CD4-positive, CD25-positive, alpha-beta regulatory T cell (primary cell): ENCODE measurements around the gene ATP1B2. TPM values are rescaled to one million over a fixed set of nuclear protein-coding genes. Genes with fewer than 3 reads are reported as not detected.
A peak's percentile ranks its signal among the peaks of the same experiment; 100 is the strongest.

ENCODE experiments used
- ATAC-seq, 2 donors: fragments of 150-1000 bp; cut with Tn5 transposase; one replicate each; pipeline ENCODE4 v1.10.0; 2021; ENCODE audit warnings: low read depth in 2 of 2, moderate number of reproducible peaks in 2 of 2, moderate library complexity in 1 of 2
- DNase-seq, 3 donors: peaks; one replicate each; pipeline versions ENCODE4 v3.0.0 to v3.0.0-alpha.2; 2012 to 2022; ENCODE audit warnings: mixed read lengths in 1 of 3
- H3K27ac ChIP-seq: one replicate; pipeline ENCODE4 v1.7.0; 2013; ENCODE audit warnings: mild to moderate bottlenecking, low read length; ENCODE audit not compliant: insufficient read depth, poor library complexity, severe bottlenecking
- H3K27me3 ChIP-seq: one replicate; pipeline ENCODE4 v1.7.0; 2013; ENCODE audit warnings: low read length; ENCODE audit not compliant: control insufficient read depth, insufficient read depth
- H3K36me3 ChIP-seq: one replicate; pipeline ENCODE4 v1.7.0; 2013; ENCODE audit warnings: mild to moderate bottlenecking, low read length, moderate library complexity; ENCODE audit not compliant: control insufficient read depth, insufficient read depth
- H3K4me1 ChIP-seq: 2 replicates; pipeline ENCODE4 v1.7.0; 2013; ENCODE audit warnings: mild to moderate bottlenecking, low read length; ENCODE audit not compliant: insufficient read depth, control insufficient read depth, poor library complexity, severe bottlenecking
- H3K4me3 ChIP-seq: one replicate; pipeline ENCODE4 v1.7.0; 2013; ENCODE audit warnings: low read depth, mild to moderate bottlenecking, low read length, moderate library complexity
- H3K9me3 ChIP-seq, 2 experiments: 1 replicate in 1 of 2; 2 replicates in 1 of 2; pipeline ENCODE4 v1.7.0; 2013; ENCODE audit warnings: low read length in 2 of 2, mild to moderate bottlenecking in 1 of 2, moderate library complexity in 1 of 2; ENCODE audit not compliant: control insufficient read depth in 2 of 2
- H3K27ac Mint-ChIP-seq, 3 donors: one replicate each; pipeline ENCODE4 v1.8.0; 2020 to 2022; ENCODE audit warnings: mild to moderate bottlenecking in 3 of 3, mixed read lengths in 3 of 3, moderate library complexity in 2 of 3
- H3K27me3 Mint-ChIP-seq: one replicate; pipeline ENCODE4 v1.8.0; 2022; ENCODE audit warnings: mild to moderate bottlenecking, mixed read lengths
- H3K36me3 Mint-ChIP-seq: one replicate; pipeline ENCODE4 v1.8.0; 2020; ENCODE audit warnings: mixed read lengths
- H3K4me1 Mint-ChIP-seq, 4 donors: one replicate each; pipeline ENCODE4 v1.8.0; 2020 to 2022; ENCODE audit warnings: mixed read lengths in 4 of 4, mild to moderate bottlenecking in 1 of 4
- H3K4me3 Mint-ChIP-seq, 4 donors: one replicate each; pipeline ENCODE4 v1.8.0; 2020 to 2022; ENCODE audit warnings: mild to moderate bottlenecking in 4 of 4, mixed read lengths in 4 of 4, moderate library complexity in 3 of 4
- H3K9me3 Mint-ChIP-seq, 7 donors: one replicate each; pipeline ENCODE4 v1.8.0; 2020 to 2022; ENCODE audit warnings: mixed read lengths in 7 of 7, mild to moderate bottlenecking in 3 of 7, moderate library complexity in 2 of 7
- polyA plus RNA-seq, 4 donors: library from polyadenylated mRNA; unstranded; fragments of 300-500 nt; fragmentation: Illumina TruSeq; gene quantifications; one replicate each; pipeline ENCODE4 v1.2.3, GENCODE V29; 2021
- total RNA-seq: library from RNA; stranded (reverse); gene quantifications from one replicate; pipeline ENCODE4 v1.2.3, GENCODE V29; 2022

ATP1B2 gene
- total and polyA plus RNA-seq, 5 donors from 2014 or later: not detected

GRCh38 chr17:7652388-7653356 is 1.9 kb downstream of the ATP1B2 start:
- Histone ChIP-seq H3K4me3 (no peak overlapping the region), H3K27ac (no peak overlapping the region), H3K9me3 (no peaks in the 10 kb centered on the region), H3K27me3 (peaks cover 19% of the 10 kb centered on the region), H3K36me3 (no peaks in the 10 kb centered on the region), H3K4me1 (peaks cover 21% of the 10 kb centered on the region)
- peaks cover 4 to 24% (median 10%) of the 10 kb centered on the region in 4 donors for H3K4me1 Mint-ChIP-seq
- H3K4me3 Mint-ChIP-seq: peak overlapping the region in 3 of 4 donors; percentile 38 to 67 (median 64)
- ATAC-seq: no peak
- H3K27ac Mint-ChIP-seq: no peak overlapping the region
- H3K27me3 Mint-ChIP-seq: peaks cover 63% of the 10 kb centered on the region
- H3K9me3 Mint-ChIP-seq: no peaks in the 10 kb centered on the region
- DNase-seq: no peak
- H3K36me3 Mint-ChIP-seq: no peaks in the 10 kb centered on the region

- ATAC-seq (no peak), DNase-seq (no peak)
- Histone ChIP-seq H3K36me3 (no peaks in the 10 kb centered on the region), H3K27ac (no peak overlapping the region), H3K4me1 (peaks cover 19% of the 10 kb centered on the region), H3K27me3 (peaks cover 19% of the 10 kb centered on the region), H3K9me3 (no peaks in the 10 kb centered on the region), H3K4me3 (no peak overlapping the region)
- peaks cover 4 to 21% (median 9%) of the 10 kb centered on the region in 4 donors for H3K4me1 Mint-ChIP-seq
- H3K4me3 Mint-ChIP-seq: no peak overlapping the region
- no peak overlapping the region for H3K27ac Mint-ChIP-seq
- H3K36me3 Mint-ChIP-seq: no peaks in the 10 kb centered on the region
- H3K9me3 Mint-ChIP-seq: no peaks in the 10 kb centered on the region
- peaks cover 51% of the 10 kb centered on the region for H3K27me3 Mint-ChIP-seq
These were observed 4.3 kb downstream of the ATP1B2 start for GRCh38 chr17:7654832-7655540.

- Histone ChIP-seq H3K4me3 (no peak overlapping the region), H3K27ac (no peak overlapping the region), H3K27me3 (peaks cover 14% of the 10 kb centered on the region), H3K36me3 (no peaks in the 10 kb centered on the region), H3K9me3 (no peaks in the 10 kb centered on the region), H3K4me1 (peaks cover 14% of the 10 kb centered on the region)
- ATAC-seq: no peak
- peaks cover 1 to 16% (median 4%) of the 10 kb centered on the region in 4 donors for H3K4me1 Mint-ChIP-seq
- H3K9me3 Mint-ChIP-seq: no peaks in the 10 kb centered on the region
- H3K27ac Mint-ChIP-seq: no peak overlapping the region
- H3K4me3 Mint-ChIP-seq: no peak overlapping the region
- H3K27me3 Mint-ChIP-seq: peaks cover 46% of the 10 kb centered on the region
- no peaks in the 10 kb centered on the region for H3K36me3 Mint-ChIP-seq
- no peak for DNase-seq
These were observed 4.8 kb downstream of the ATP1B2 start for GRCh38 chr17:7655541-7655840.

GRCh38 chr17:7656958-7657609 is 6.4 kb downstream of the ATP1B2 start:
- ATAC-seq (no peak), DNase-seq (no peak)
- peaks cover 32% of the 10 kb centered on the region for H3K27me3 Mint-ChIP-seq
- Histone ChIP-seq H3K36me3 (no peaks in the 10 kb centered on the region), H3K9me3 (no peaks in the 10 kb centered on the region), H3K27me3 (peaks cover 10% of the 10 kb centered on the region), H3K4me3 (no peak overlapping the region), H3K4me1 (no peaks in the 10 kb centered on the region), H3K27ac (no peak overlapping the region)
- peak overlapping the region in 1 of 4 donors; percentile 59 for H3K4me3 Mint-ChIP-seq
- no peaks in the 10 kb centered on the region for H3K36me3 Mint-ChIP-seq
- no peak overlapping the region for H3K27ac Mint-ChIP-seq
- no peaks in the 10 kb centered on the region for H3K9me3 Mint-ChIP-seq
- peaks cover 0 to 5% (median 1%) of the 10 kb centered on the region in 4 donors for H3K4me1 Mint-ChIP-seq

GRCh38 chr17:7667656-7668406 is 17.1 kb downstream of the ATP1B2 start:
- Histone ChIP-seq H3K36me3 (peaks cover 39% of the 10 kb centered on the region), H3K4me3 (no peak overlapping the region), H3K27me3 (no peaks in the 10 kb centered on the region), H3K9me3 (no peaks in the 10 kb centered on the region), H3K27ac (no peak overlapping the region), H3K4me1 (no peaks in the 10 kb centered on the region)
- no peaks in the 10 kb centered on the region for H3K9me3 Mint-ChIP-seq
- H3K27ac Mint-ChIP-seq: no peak overlapping the region
- H3K4me1 Mint-ChIP-seq: no peaks in the 10 kb centered on the region
- peaks cover 25% of the 10 kb centered on the region for H3K36me3 Mint-ChIP-seq
- no peak overlapping the region for H3K4me3 Mint-ChIP-seq
- ATAC-seq (no peak), DNase-seq (no peak)
- H3K27me3 Mint-ChIP-seq: no peaks in the 10 kb centered on the region

GRCh38 chr17:7668482-7668881 is 17.8 kb downstream of the ATP1B2 start:
- Histone ChIP-seq H3K9me3 (peaks cover 4% of the 10 kb centered on the region in 2 experiments), H3K4me3 (no peak overlapping the region), H3K36me3 (peaks cover 46% of the 10 kb centered on the region), H3K27me3 (no peaks in the 10 kb centered on the region), H3K4me1 (no peaks in the 10 kb centered on the region), H3K27ac (no peak overlapping the region)
- ATAC-seq (no peak), DNase-seq (no peak)
- Mint-ChIP-seq H3K27ac (no peak overlapping the region), H3K36me3 (peaks cover 30% of the 10 kb centered on the region), H3K4me3 (no peak overlapping the region), H3K27me3 (no peaks in the 10 kb centered on the region), H3K9me3 (peaks cover 0 to 3% (median 0%) of the 10 kb centered on the region in 7 donors), H3K4me1 (no peaks in the 10 kb centered on the region)

- no peaks in the 10 kb centered on the region for H3K4me1 ChIP-seq
- H3K9me3 Mint-ChIP-seq: peaks cover 0 to 8% (median 0%) of the 10 kb centered on the region in 7 donors
- no peaks in the 10 kb centered on the region for H3K27me3 Mint-ChIP-seq
- peaks cover 0 to 13% (median 5%) of the 10 kb centered on the region in 4 donors for H3K4me1 Mint-ChIP-seq
- no peak overlapping the region for H3K4me3 Mint-ChIP-seq
- H3K27me3 ChIP-seq: no peaks in the 10 kb centered on the region
- DNase-seq (peak in 1 of 3 donors; percentile 52), ATAC-seq (no peak)
- no peak overlapping the region for H3K4me3 ChIP-seq
- H3K27ac Mint-ChIP-seq: no peak overlapping the region
- H3K9me3 ChIP-seq: peaks cover 6 to 8% of the 10 kb centered on the region in 2 experiments
- peaks cover 66% of the 10 kb centered on the region for H3K36me3 ChIP-seq
- H3K36me3 Mint-ChIP-seq: peaks cover 46% of the 10 kb centered on the region
- no peak overlapping the region for H3K27ac ChIP-seq
These were observed 22.5 kb downstream of the ATP1B2 start for GRCh38 chr17:7673239-7673638.
